Endodermal cell (in vitro differentiated cells): ENCODE data around the gene FILIP1L. TPM values are rescaled to one million over a fixed set of nuclear protein-coding genes. Genes with fewer than 3 reads are reported as not detected.
A peak's percentile ranks its signal among the peaks of the same experiment; 100 is the strongest.

ENCODE experiments used
- DNase-seq: peaks from one replicate; pipeline ENCODE4 v3.0.0-alpha.2; 2017
- H3K27ac ChIP-seq: 2 replicates; pipeline ENCODE4 v1.5.1; 2013; ENCODE audit warnings: mild to moderate bottlenecking, low read depth, low read length, moderate library complexity
- H3K27me3 ChIP-seq: 2 replicates; pipeline ENCODE4 v1.6.1; 2013; ENCODE audit warnings: mild to moderate bottlenecking, low read length, moderate library complexity; ENCODE audit not compliant: insufficient read depth, control insufficient read depth, poor library complexity, severe bottlenecking
- H3K36me3 ChIP-seq: 2 replicates; pipeline ENCODE4 v1.7.0; 2013; ENCODE audit warnings: mild to moderate bottlenecking, low read length, moderate library complexity; ENCODE audit not compliant: control insufficient read depth, insufficient read depth
- H3K4me1 ChIP-seq: one replicate; pipeline ENCODE4 v1.7.0; 2013; ENCODE audit warnings: low read length; ENCODE audit not compliant: control insufficient read depth, insufficient read depth
- H3K4me3 ChIP-seq: 2 replicates; pipeline ENCODE4 v1.5.1; 2013; ENCODE audit warnings: mild to moderate bottlenecking, low read length, moderate library complexity
- H3K9ac ChIP-seq: 2 replicates; pipeline ENCODE4 v1.6.1; 2013; ENCODE audit warnings: mild to moderate bottlenecking, low read length, moderate library complexity; ENCODE audit not compliant: poor library complexity, severe bottlenecking; ENCODE audit errors: extremely low read depth
- H3K9me3 ChIP-seq: 2 replicates; pipeline ENCODE4 v1.6.1; 2013; ENCODE audit warnings: mild to moderate bottlenecking, low read length, moderate library complexity; ENCODE audit not compliant: control insufficient read depth
- H3K27ac Mint-ChIP-seq: 2 replicates; pipeline ENCODE4 v1.8.0; 2020; ENCODE audit warnings: mixed read lengths
- H3K27me3 Mint-ChIP-seq: 2 replicates; pipeline ENCODE4 v1.8.0; 2021; ENCODE audit warnings: mild to moderate bottlenecking, mixed read lengths; ENCODE audit not compliant: insufficient read depth
- H3K36me3 Mint-ChIP-seq: 2 replicates; pipeline ENCODE4 v1.8.0; 2020; ENCODE audit warnings: low read depth, mixed read lengths
- H3K4me1 Mint-ChIP-seq: 2 replicates; pipeline ENCODE4 v1.8.0; 2020; ENCODE audit warnings: mixed read lengths
- H3K4me3 Mint-ChIP-seq: 2 replicates; pipeline ENCODE4 v1.8.0; 2020; ENCODE audit warnings: mild to moderate bottlenecking, moderate library complexity, mixed read lengths
- H3K9me3 Mint-ChIP-seq: 2 replicates; pipeline ENCODE4 v1.8.0; 2020; ENCODE audit warnings: mild to moderate bottlenecking, mixed read lengths
- CTCF ChIP-seq: fragments of 200-600 bp; sonication (generic); conservative IDR thresholded peaks from 2 replicates; pipeline ENCODE4 v1.5.0; 2021; ENCODE audit warnings: antibody characterized with exemption, mild to moderate bottlenecking
- WGBS, 2 experiments: methylation state at CpG; one replicate each; pipeline versions ENCODE4 v1.1.5 to v1.1.7; 2013; ENCODE audit warnings: missing lambda C conversion rate in 2 of 2, mixed read lengths in 1 of 2; ENCODE audit not compliant: insufficient coverage in 1 of 2, insufficient read length in 1 of 2; 5-methylcytosine and 5-hydroxymethylcytosine counted together
- total RNA-seq, 2 donors: library from RNA; stranded (reverse); fragmentation: NEBNext Ultra II Directional in 1 of 2; extraction: Animal tissue kit (Norgen Biotek cat#: 25700) in 1 of 2; gene quantifications; 2 replicates in 1 of 2; 3 replicates in 1 of 2; pipeline ENCODE4 v1.2.1, GENCODE V29; 2021

The FILIP1L gene
- total RNA-seq, 2 donors from 2014 or later = 0.84 to 2.5 TPM

- no peak for TF ChIP-seq CTCF
- no peaks in the 10 kb centered on the region for H3K36me3 Mint-ChIP-seq
- H3K9me3 Mint-ChIP-seq = no peaks in the 10 kb centered on the region
- no peak for DNase-seq
- no peaks in the 10 kb centered on the region for H3K27me3 Mint-ChIP-seq
- Histone ChIP-seq H3K4me3 (no peak overlapping the region), H3K9ac (no peak overlapping the region), H3K4me1 (peaks cover 14% of the 10 kb centered on the region), H3K36me3 (no peaks in the 10 kb centered on the region), H3K27me3 (no peaks in the 10 kb centered on the region), H3K9me3 (no peaks in the 10 kb centered on the region), H3K27ac (no peak overlapping the region)
- WGBS, 2 experiments = 87 to 96% methylated on average over 3 to 4 of the region's 4 CpGs
- no peak overlapping the region for H3K27ac Mint-ChIP-seq
- no peak overlapping the region for H3K4me3 Mint-ChIP-seq
- H3K4me1 Mint-ChIP-seq = peaks cover 36% of the 10 kb centered on the region
Measured at GRCh38 chr3:100075196-100075595, 39.1 kb downstream of the FILIP1L start.

DNA sequence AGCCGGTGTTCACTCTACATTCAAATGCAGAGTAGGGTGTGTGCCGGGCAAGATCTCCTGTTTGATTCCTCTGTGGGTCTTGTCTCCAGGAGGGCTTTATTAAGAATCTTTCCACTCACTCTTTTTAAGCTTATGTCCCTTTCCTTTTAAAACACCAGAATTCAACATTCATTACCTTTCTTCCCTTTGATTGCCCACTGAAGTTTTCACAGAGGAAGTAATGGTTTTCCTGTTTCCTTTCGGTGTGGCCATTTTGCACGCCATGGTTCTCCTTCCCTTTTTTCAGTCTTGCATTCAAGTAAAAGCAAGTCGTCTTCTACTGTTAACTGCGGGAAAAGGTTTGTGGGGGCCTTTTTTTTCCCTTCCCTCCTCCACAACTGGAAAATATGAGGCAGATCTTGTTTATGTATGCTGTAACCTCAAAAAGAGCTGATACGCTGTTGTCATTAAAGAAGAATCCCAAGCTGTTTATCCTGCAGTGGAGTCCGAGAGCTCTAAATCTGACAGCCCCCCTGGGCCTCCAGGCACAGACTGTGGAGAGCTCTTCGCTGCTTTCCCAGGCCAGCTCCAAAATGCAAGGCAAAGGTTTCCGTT lies 40.5 kb downstream of the FILIP1L start:
- H3K4me1 ChIP-seq = peaks cover 14% of the 10 kb centered on the region
- H3K9ac ChIP-seq = no peak overlapping the region
- Mint-ChIP-seq H3K36me3 (no peaks in the 10 kb centered on the region), H3K4me1 (peaks cover 36% of the 10 kb centered on the region), H3K4me3 (peak overlapping the region; percentile 14), H3K9me3 (no peaks in the 10 kb centered on the region), H3K27me3 (no peaks in the 10 kb centered on the region), H3K27ac (peak overlapping the region; percentile 82)
- no peaks in the 10 kb centered on the region for H3K9me3 ChIP-seq
- peak overlapping the region; percentile 83 for H3K27ac ChIP-seq
- WGBS, 2 experiments = 39 to 56% methylated on average over 6 to 10 of the region's 10 CpGs
- H3K36me3 ChIP-seq = no peaks in the 10 kb centered on the region
- DNase-seq = peak; percentile 65
- no peaks in the 10 kb centered on the region for H3K27me3 ChIP-seq
- peak overlapping the region; percentile 14 for H3K4me3 ChIP-seq
- no peak for TF ChIP-seq CTCF

- whole genome bisulfite sequencing, 2 experiments = 61% methylated on average over 1 of the region's 1 CpG; no CpG with 5 or more reads in 1 of the 2 experiments
- Mint-ChIP-seq H3K4me1 (peaks cover 36% of the 10 kb centered on the region), H3K27ac (peak overlapping the region; percentile 82)
Measured at GRCh38 chr3:100073049-100073713, 41.1 kb downstream of the FILIP1L start.

More at GRCh38 chr3:100073049-100073713, 41.1 kb downstream of the FILIP1L start:
- H3K9me3 ChIP-seq = no peaks in the 10 kb centered on the region
- Mint-ChIP-seq H3K9me3 (no peaks in the 10 kb centered on the region), H3K36me3 (no peaks in the 10 kb centered on the region), H3K27me3 (no peaks in the 10 kb centered on the region), H3K4me3 (no peak overlapping the region)
- peaks cover 14% of the 10 kb centered on the region for H3K4me1 ChIP-seq
- no peaks in the 10 kb centered on the region for H3K27me3 ChIP-seq
- peak overlapping the region; percentile 12 for H3K27ac ChIP-seq
- TF ChIP-seq CTCF = no peak
- H3K36me3 ChIP-seq = no peaks in the 10 kb centered on the region
- no peak overlapping the region for H3K4me3 ChIP-seq
- DNase-seq = no peak
- no peak overlapping the region for H3K9ac ChIP-seq
